SHP77 (cell line): ENCODE results near the gene TSC2.
"Not testable (repeated sequence)": the region's sequence is repeated elsewhere in the genome, so short reads cannot be mapped to it uniquely, and the experiment has no call there.

ENCODE experiments used
- DNase-seq, 2 experiments: peaks; one replicate each; lab custom pipeline; 2025; lab: John Stamatoyannopoulos, UW

Gene TSC2

GRCh38 chr16:2105291-2105690, 57.5 kb downstream of the TSC2 start:
- not testable (repeated sequence) for DNase-seq

DNA sequence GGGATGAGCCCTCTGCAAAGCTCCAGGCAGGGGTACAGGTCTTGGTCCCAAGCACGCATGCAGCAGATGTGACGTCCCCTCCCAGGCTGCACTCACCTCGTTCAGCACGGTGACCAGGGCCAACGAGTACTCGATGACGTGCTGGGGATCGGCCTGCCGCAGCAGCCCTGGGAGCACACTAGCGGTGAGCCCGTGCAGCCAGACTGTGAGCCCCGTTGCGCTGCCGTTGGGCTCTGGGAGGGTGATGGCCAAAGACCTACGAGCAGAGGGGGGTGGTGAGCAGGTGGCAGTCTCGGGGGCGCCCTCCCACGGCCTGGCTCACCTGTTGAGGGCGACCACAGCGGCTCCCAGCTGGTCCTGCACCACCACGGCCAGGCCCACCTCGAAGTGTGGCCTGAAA, 58.0 kb downstream of the TSC2 start:
- DNase-seq, result not testable (repeated sequence)

DNA sequence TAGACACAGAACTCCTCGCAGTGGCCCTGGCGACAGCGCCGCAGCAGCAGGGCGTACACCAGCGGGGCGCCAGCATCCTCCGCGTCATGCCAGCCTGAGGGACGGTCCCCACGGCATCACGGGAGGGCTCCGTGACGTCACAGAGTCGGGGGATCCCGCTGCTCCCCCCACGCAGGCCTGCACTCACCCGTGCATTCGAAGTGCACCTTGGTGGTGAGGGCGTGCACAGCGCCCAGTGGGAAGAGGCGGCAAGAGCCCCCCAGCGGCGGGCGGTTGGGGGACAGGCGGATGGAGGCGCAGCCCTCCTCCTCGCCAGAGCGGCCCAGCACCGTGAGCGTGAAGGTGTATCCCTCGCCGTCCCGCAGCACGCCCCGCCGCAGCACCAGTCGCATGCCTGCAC, 58.4 kb downstream of the TSC2 start:
- DNase-seq, result not testable (repeated sequence)

GRCh38 chr16:2107121-2107790, 59.5 kb downstream of the TSC2 start:
- DNase-seq, result not testable (repeated sequence)

- DNase-seq, result not testable (repeated sequence)
Measured at GRCh38 chr16:2107791-2108125, 60.0 kb downstream of the TSC2 start.

- not testable (repeated sequence) for DNase-seq
Measured at GRCh38 chr16:2108446-2109270, 60.9 kb downstream of the TSC2 start.

DNA sequence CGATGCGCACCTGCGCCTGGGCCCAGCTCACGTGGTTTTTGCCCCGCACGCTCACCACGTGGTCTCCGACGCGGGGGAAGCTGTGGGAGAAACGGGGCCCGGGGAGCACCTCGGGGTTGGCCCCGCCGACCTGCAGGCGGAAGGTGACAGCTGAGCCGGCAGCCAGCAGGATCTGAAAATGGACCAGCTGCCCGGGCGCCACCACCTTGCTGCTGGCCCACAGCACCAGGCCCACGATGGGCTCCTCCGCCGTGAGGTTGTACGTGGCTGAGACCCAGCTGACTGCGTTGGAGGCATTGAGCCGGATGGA, 61.4 kb downstream of the TSC2 start:
- DNase-seq, result not testable (repeated sequence)

GRCh38 chr16:2109872-2110271, 62.1 kb downstream of the TSC2 start:
- DNase-seq, result not testable (repeated sequence)

DNA sequence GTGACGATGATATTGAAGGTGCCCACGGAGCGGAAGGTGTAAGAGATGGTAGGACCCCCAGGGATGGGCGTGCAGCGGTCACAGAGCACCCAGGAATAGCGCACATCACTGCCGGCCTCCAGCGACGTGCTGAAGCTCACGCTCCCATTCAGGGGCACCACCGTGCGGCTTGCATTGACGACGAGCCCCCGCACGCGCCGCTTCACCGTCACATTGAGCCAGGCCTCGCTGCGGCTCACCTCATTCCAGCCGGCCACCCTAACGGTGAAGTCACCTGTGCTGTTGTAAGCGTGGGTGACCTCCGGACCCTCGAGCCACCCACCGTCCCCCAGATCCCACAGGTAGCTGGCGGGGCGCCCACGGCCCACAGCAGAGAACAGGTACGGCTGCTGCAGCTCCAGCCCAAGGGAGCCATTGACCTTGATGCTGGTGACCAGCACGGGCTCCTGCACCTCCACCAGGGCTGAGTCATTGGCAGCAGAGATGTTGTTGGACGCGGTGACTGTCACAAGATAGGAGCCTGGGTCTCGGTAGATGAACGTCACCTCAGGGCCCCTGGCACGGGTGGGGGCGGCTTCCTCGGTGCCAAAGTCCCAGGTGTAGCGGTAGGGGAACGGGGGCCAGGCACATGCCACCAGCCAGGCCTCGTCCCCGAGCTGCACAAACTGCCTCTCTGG, 62.7 kb downstream of the TSC2 start:
- DNase-seq, result not testable (repeated sequence)

GRCh38 chr16:2111009-2111353, 63.2 kb downstream of the TSC2 start:
- DNase-seq, result not testable (repeated sequence)

DNA sequence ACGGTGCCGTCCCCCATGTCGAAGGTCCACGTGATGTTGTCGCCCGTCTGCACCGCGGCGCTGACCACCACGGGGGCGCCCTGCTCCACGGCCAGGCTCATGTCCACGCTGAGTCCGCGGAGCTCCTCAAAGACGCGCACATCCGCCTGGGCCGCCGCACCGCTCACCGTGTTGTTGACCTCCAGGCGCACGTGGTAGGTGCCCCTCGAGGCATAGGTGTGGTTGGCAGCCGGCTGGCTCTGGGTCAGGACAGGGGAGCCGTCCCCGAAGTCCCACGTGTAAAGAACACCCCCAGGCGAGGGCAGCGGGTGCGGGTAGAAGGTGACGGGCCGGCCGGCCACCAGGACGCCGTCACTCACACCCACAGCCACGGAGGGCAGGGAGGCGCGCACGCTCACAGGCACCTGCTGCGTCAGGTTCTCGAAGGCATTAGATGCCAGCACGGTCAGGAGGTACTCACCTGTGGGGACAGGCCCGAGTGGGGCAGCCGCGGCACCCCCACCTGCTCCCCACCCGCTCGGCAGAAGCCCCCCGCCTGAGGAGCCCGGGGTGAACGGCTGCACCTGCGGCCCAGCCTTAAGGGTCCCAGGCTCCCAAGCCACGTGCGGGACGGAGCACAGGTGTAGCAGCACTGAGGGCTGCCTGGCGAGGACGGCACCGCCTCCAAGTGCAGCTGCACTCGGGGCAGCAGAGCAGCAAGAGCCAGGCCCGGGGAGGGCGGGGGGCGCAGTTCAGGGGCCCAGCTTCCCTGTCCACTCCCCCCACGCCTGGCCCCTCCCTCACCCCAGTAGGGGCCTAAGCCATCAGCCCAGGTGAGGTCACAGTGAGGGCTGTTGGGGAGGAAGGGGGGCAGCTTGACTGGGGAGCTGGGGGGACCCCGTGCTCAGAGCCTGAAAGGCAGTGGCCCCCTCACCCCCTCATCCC, 63.9 kb downstream of the TSC2 start:
- not testable (repeated sequence) for DNase-seq

DNA sequence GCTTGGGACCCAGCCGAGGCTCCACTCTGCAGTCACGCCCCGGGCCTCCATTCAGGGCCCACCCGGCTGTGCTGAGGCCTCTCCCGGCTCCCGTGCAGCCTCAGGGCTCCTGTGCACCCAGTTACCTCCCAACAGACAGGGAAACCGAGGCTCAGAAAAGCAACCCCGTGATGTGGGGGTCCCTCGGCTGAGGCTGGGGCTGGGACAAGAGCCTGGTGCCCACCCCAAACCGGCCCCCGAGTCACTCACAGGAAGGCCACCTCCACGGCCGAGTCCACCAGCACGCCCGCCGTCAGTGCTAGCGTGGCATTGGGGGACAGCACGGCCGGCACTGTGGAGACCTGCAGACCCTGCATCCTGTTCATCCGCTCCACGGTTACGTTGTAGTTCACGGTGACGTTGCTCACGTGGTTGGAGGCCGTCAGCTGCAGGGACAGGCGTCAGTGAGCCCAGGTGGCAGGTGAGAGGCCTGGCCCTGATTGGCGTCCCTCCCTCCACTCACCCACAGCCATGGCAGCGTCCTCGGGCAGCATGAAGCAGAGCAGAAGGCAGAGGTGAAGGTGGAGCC, 64.8 kb downstream of the TSC2 start:
- not testable (repeated sequence) for DNase-seq

- DNase-seq, result not testable (repeated sequence)
Measured at GRCh38 chr16:2114225-2114624, 66.4 kb downstream of the TSC2 start.

DNA sequence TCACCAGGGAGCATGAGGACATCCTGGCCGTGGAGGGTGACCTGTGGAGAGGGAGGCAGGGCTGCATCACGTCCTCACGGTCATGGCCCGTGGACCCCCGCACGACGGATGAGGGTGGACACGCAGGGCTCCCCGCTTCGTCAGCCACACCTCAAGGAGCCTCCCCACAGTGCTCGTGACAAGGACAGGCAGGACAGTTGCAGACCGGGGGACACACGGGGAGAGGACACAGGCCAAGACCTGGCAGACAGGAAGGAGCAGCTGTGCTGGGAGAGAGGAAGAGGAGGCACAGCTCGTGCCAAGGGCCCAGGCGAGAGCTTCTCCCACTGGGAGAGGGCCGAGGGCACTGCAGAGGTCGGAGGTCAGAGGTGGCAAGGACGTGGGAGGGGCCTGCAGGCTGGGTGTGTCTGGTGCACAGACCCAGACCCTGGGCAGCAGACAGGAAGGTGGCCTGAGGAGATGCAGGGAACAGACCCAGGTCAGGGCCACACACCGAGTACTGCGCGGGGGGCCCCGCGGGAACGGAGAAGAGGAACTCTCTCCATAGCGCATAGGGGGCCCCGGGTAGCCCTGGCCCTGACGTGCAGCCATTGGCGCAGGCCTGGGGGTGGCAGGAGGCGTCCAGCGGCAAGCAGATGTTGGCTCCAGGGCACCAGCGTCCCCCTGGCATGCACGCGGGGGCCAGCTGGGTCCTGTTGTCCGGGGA, 67.3 kb downstream of the TSC2 start:
- DNase-seq, result not testable (repeated sequence)

- DNase-seq, result no peak
Measured at GRCh38 chr16:2115591-2115973, 67.8 kb downstream of the TSC2 start.

DNA sequence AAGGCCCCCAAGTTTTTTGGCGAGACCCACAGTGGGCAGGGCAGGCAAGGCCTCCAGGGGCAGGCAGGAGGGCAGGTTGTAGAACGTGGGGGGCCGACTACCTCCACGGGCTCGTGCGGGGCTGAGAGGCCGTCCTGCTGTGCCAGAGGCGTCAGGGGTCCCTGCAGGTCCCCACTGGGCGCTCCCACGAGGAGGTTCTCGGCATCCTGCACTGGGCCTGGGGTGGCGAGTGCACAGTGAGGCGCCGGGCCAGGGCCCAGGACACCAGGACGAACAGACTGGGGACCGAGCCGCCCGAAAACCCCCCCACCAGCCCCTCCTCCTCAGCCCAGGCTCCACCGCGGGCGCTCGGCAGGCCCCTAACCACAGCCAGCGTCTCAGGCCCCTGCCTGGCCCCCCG, 68.6 kb downstream of the TSC2 start:
- not testable (repeated sequence) for DNase-seq

DNA sequence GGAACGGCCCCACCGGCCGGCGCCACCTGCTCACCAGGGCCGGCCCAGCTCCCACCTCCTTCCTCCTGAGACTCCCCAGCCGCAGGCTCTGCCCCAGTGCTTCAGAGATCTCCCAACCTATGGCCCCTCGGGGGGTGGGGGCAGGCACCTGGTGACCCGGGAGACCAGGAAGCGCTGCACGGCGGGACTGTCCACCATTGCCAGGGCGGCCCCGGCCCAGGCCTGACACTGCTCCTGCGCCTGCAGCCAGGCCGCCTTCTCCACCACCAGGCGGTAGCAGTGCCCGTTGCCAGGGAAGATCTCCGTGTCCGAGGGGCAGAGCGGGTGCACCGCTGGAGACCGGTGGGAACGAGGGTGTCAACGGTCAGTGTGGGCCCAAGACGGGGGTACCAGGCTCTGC, 69.6 kb downstream of the TSC2 start:
- DNase-seq, result not testable (repeated sequence)

DNA sequence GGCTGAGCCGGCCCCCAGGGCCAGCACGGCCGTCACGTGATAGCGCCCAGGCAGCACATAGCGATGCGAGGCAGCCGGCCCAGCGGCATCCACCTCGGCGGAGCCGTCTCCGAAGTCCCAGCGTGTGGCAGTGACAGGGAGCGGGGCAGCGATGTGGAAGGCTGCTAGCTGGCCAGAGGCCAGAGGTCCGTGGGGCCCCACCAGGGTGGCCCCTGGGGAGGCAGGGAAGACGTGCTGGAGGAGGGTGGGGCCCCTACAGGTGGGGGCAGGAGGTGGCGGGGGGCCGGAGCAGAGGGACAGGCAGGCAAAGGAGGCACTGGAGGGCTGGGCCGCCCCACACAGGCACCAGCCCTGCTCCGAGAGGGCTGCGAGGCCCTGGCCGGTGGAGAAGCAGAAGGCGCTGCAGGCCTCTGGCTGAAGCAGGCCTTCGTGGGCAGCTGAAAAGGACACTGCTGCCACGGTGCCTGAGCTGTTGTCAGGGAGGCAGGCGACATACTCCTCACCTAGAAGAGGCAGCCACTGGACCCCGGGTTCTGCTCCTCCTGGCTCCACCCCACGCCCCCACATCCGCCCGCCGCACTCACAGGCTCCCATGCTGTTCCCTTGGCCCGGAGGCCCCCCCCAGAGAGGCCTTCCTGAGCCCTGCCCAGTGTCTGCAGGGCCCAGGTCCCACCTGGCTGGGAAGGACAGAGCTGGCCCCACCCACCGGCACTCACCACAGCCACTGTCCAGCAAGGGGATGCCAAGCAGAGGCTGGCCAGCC, 70.4 kb downstream of the TSC2 start:
- not testable (repeated sequence) for DNase-seq

GRCh38 chr16:2121325-2121724, 73.5 kb downstream of the TSC2 start:
- DNase-seq, result peak in 1 of 2 experiments; percentile 21

DNA sequence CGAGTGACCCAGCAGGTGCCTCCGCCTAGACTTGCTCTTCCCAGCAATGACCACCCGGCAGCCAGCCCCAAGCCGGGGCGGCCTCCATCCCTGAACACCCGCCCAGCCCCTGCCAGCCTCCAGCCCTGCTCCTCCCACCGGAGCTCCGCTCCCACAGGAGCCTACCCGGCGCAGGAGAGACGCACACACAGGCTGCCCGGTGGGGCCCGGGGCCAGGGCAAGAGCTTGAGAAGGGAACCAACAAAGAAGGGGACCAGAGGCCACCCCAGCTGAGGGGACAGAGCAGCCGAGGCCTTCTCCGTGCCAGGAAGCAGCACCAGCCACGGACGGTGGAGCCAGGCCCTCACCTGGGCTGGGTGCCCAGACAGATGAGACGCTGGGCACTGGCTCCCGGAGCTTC, 74.1 kb downstream of the TSC2 start:
- no peak for DNase-seq
